Measurements from ENCODE around the gene PIP5K1C. TPM values are rescaled to one million over a fixed set of nuclear protein-coding genes. Genes with fewer than 3 reads are reported as not detected.

Gene PIP5K1C
- total RNA-seq, 1 experiment from 2014 or later: 26.9 TPM

- no peaks in the 10 kb centered on the region for H3K9me2 ChIP-seq (ENCODE audit: insufficient read depth)
- no peak overlapping the region for H3K9ac ChIP-seq (ENCODE audit: low read length)
- H2AFZ ChIP-seq (ENCODE audit: low read depth, low read length, poor library complexity, severe bottlenecking): no peak overlapping the region
- no TSS peak for BruUV-seq (replicated peaks)
- no peak overlapping the region for H3K4me2 ChIP-seq (ENCODE audit: low read length)
- peaks cover 2 to 7% of the 10 kb centered on the region in 2 experiments; a peak in 2 of 4 replicates for H3K4me1 ChIP-seq (ENCODE audit: control insufficient read depth in 1 of 2, insufficient read depth in 2 of 2, low read length in 2 of 2)
- ChIA-PET RAD21 (ENCODE audit: low non-redundant PET in 1 of 2, low total read pairs in 2 of 2, uncharacterized antibody in 2 of 2, unreplicated experiment in 2 of 2) (no interaction called here), POLR2A (no interaction called here), CTCF (no interaction called here)
- intact Hi-C loops (cut with micrococcal nuclease): no loop called here
- TF ChIP-seq CEBPB (IDR thresholded peaks at IDR 0.05; ENCODE audit: low read depth) (no peak), EGR1 (IDR thresholded peaks at IDR 0.05; ENCODE audit: low read depth) (no peak), CBX3 (IDR thresholded peaks at IDR 0.05; ENCODE audit: low read depth) (no peak), RAD21 (IDR thresholded peaks at IDR 0.05; ENCODE audit: low read depth) (no peak), REST (IDR thresholded peaks at IDR 0.05; ENCODE audit: low read depth) (no peak), EZH2phosphoT487 (IDR thresholded peaks at IDR 0.05; ENCODE audit: borderline replicate concordance) (no peak), SIN3A (IDR thresholded peaks at IDR 0.05; ENCODE audit: low read depth) (no peak), SRF (IDR thresholded peaks at IDR 0.05; ENCODE audit: low read depth) (no peak), TCF7L2 (IDR thresholded peaks at IDR 0.05; ENCODE audit: borderline replicate concordance, extremely low read depth, insufficient read depth, insufficient read length) (no peak), ATF3 (IDR thresholded peaks at IDR 0.05) (no peak), FOSL1 (IDR thresholded peaks at IDR 0.05; ENCODE audit: low read depth) (no peak), ELF1 (IDR thresholded peaks at IDR 0.05; ENCODE audit: borderline replicate concordance, low read depth) (no peak), POLR2AphosphoS5 (IDR thresholded peaks at IDR 0.05; ENCODE audit: low read depth, low read length) (no peak)
- ATAC-seq (no peak), DNase-seq (ENCODE audit: low read depth, low spot score) (no peak)
- H3K27ac ChIP-seq (ENCODE audit: low read depth, low read length): no peak overlapping the region
- no peak overlapping the region for H3K4me3 ChIP-seq (replicated peaks in 1 of 2; ENCODE audit: low read depth in 1 of 2, low read length in 2 of 2)
- no peaks in the 10 kb centered on the region for H3K27me3 ChIP-seq (ENCODE audit: insufficient read depth, low read length)
- H3K9me3 ChIP-seq (ENCODE audit: control insufficient read depth in 1 of 2, insufficient read depth in 1 of 2, low read depth in 1 of 2, low read length in 2 of 2): no peaks in the 10 kb centered on the region
- peaks cover 70% of the 10 kb centered on the region for H3K79me2 ChIP-seq (ENCODE audit: insufficient read depth, low read length)
- H3K36me3 ChIP-seq (ENCODE audit: control insufficient read depth in 1 of 2, insufficient read depth in 2 of 2, low read length in 2 of 2): no peaks in the 10 kb centered on the region; a peak in 1 of 4 replicates
- H4K20me1 ChIP-seq (ENCODE audit: insufficient read depth): no peaks in the 10 kb centered on the region
These were observed 5.7 kb downstream of the PIP5K1C start for GRCh38 chr19:3694361-3695123.
